ENCODE measurements around the gene ZFHX3. TPM values are rescaled to one million over a fixed set of nuclear protein-coding genes. Genes with fewer than 3 reads are reported as not detected.

The ZFHX3 gene
- total and polyA plus RNA-seq, 9 of the 15 experiments (the other 6 are each of a cell fraction or from before 2014, with no cell fraction given), result 0.01 to 0.23 (median 0.06) TPM; not detected in 4

DNA sequence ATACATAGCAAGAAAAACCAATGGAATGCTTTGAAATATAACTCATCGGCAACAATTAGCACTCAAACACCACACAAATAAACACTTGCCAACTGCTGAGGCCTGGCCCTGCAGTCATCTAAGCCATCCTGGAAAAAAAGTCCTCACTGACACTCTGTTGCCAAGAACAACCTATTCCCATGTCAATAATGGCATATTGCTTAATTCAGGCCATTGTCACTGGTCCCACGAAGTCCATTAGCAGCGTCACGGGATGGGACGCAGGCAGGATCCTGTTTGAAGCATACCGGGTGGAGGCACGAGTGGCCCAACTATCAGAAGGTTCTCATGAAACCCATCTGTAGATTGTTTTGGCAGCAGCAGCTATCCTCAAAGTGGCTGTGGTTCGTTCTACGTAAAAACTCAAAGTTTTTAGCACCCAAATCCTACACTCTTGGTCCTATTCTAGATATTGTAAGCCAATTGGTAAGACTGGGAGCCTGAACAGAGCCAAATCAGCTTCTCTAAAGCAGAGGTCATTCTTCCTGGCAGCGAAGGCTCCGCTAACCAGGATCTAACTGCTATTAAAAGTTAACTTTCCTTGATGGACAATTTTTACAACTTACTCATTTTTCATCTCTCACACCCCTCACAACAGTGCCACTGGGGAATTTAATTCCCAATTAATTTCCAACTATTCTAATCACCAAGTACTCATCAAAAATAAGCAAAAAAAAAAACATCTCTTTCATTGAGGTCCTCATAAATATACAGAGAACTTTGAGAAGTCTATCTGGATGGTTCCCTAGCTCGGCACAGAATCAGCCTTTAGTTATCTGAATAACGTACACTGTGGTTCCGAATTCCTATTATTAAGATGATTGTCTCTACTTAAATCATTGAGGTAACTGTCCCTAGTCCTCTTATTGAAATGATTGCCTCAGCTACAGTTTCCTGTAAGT, 91.5 kb downstream of the ZFHX3 start:
- H3K9ac ChIP-seq (ENCODE audit: insufficient read depth in 1 of 2, low read depth in 2 of 2, low read length in 2 of 2), result no peak overlapping the region
- no peak for DNase-seq (ENCODE audit: extremely low read depth in 1 of 4, low spot score in 3 of 4)
- H3K9me3 ChIP-seq (replicated peaks; ENCODE audit: control insufficient read depth, insufficient read depth, low read depth, low read length), result no peaks in the 10 kb centered on the region
- ATAC-seq, result no peak
- H3K79me2 ChIP-seq (ENCODE audit: control insufficient read depth, insufficient read depth, low read length), result no peaks in the 10 kb centered on the region
- under 1% methylated on average over 14 of the region's 14 CpGs for WGBS (ENCODE audit: insufficient coverage, low coverage, missing lambda C conversion rate)
- H3K4me3 ChIP-seq, result no peak overlapping the region
- CTCF ChIA-PET (ENCODE audit: low intra/inter-chr PET ratio), result no interaction called here
- no TSS peak for BruUV-seq (replicated peaks)
- no peaks in the 10 kb centered on the region for H3K9me1 ChIP-seq (ENCODE audit: control insufficient read depth, insufficient read depth, low read length)
- FAIRE-seq, result no peak
- POLR2A ChIA-PET, result no interaction called here
- H3K36me3 ChIP-seq (ENCODE audit: control insufficient read depth, insufficient read depth, low read length), result no peaks in the 10 kb centered on the region
- peaks cover 47 to 66% of the 10 kb centered on the region in 2 experiments for H3K27me3 ChIP-seq (ENCODE audit: control insufficient read depth in 2 of 2, insufficient read depth in 2 of 2, low read length in 2 of 2)
- no peak overlapping the region for H3K4me2 ChIP-seq (ENCODE audit: insufficient read depth, low read length)
- H3K4me1 ChIP-seq (replicated peaks in 1 of 2; ENCODE audit: control insufficient read depth in 2 of 2, insufficient read depth in 2 of 2, low read length in 2 of 2), result no peaks in the 10 kb centered on the region; a peak in 1 of 5 replicates
- no peak overlapping the region for H3K27ac ChIP-seq (ENCODE audit: extremely low read depth, low read depth, low read length)
- intact Hi-C loops (cut with micrococcal nuclease) (no loop called here), in situ Hi-C loops (cut with MboI) (no loop called here)
- H4K20me1 ChIP-seq (replicated peaks; ENCODE audit: control insufficient read depth, insufficient read depth, low read length), result no peaks in the 10 kb centered on the region
- TF ChIP-seq, protein P1, sequence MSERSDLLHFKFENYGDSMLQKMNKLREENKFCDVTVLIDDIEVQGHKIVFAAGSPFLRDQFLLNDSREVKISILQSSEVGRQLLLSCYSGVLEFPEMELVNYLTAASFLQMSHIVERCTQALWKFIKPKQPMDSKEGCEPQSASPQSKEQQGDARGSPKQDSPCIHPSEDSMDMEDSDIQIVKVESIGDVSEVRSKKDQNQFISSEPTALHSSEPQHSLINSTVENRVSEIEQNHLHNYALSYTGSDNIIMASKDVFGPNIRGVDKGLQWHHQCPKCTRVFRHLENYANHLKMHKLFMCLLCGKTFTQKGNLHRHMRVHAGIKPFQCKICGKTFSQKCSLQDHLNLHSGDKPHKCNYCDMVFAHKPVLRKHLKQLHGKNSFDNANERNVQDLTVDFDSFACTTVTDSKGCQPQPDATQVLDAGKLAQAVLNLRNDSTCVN (CRISPR knock-in tag; IDR thresholded peaks at IDR 0.05), result no peak
- TF ChIP-seq CEBPG (CRISPR knock-in tag; IDR thresholded peaks at IDR 0.05), result no peak
- TF ChIP-seq CEBPG (tag; conservative IDR thresholded peaks at IDR 0.05 in 1 of 2, IDR thresholded peaks at IDR 0.05 in 1 of 2), result no peak
- TF ChIP-seq ZNF224 (CRISPR knock-in tag; IDR thresholded peaks at IDR 0.05), result no peak
- no peak for TF ChIP-seq COPS2 (conservative IDR thresholded peaks at IDR 0.05)
- no peak overlapping the region for H2AFZ ChIP-seq (ENCODE audit: low read depth, low read length)

Data from K562 (cell line).